GM12878 (cell line): ENCODE data around the gene ATXN1L. TPM values are rescaled to one million over a fixed set of nuclear protein-coding genes. Genes with fewer than 3 reads are reported as not detected.
A peak's percentile ranks its signal among the peaks of the same experiment; 100 is the strongest.

Experiments
- ATF7 ChIP-seq: fragments of 450-650 bp; IDR thresholded peaks from 2 replicates; pipeline ENCODE4 v1.6.1; 2016; ENCODE audit warnings: low read depth, mild to moderate bottlenecking
- BCL11A ChIP-seq: IDR thresholded peaks from 2 replicates; pipeline ENCODE4 v1.6.1; 2011; ENCODE audit warnings: low read depth, low read length
- BCLAF1 ChIP-seq: fragments of 450-650 bp; IDR thresholded peaks from 2 replicates; pipeline ENCODE4 v1.6.1; 2017; ENCODE audit warnings: antibody characterized with exemption, mild to moderate bottlenecking, moderate library complexity
- CBX3 ChIP-seq: fragments of 200-600 bp; sonication (generic); IDR thresholded peaks from 2 replicates; pipeline ENCODE4 v1.6.1; 2016; ENCODE audit warnings: low read depth, borderline replicate concordance
- CHD4 ChIP-seq: fragments of 200-600 bp; sonication (generic); IDR thresholded peaks from 2 replicates; pipeline ENCODE4 v1.6.1; 2016; ENCODE audit warnings: mild to moderate bottlenecking
- ETV6 ChIP-seq, 2 experiments: fragments of 450-650 bp in 1 of 2; IDR thresholded peaks in 1 of 2; conservative IDR thresholded peaks in 1 of 2; 2 replicates each; pipeline ENCODE4 v1.6.1; 2014; ENCODE audit warnings: antibody characterized with exemption in 1 of 2, borderline replicate concordance in 1 of 2, low read depth in 1 of 2, mild to moderate bottlenecking in 1 of 2, moderate library complexity in 1 of 2
- HCFC1 ChIP-seq: fragments of 150-350 bp; IDR thresholded peaks from 2 replicates; pipeline ENCODE4 v1.6.1; 2014; ENCODE audit warnings: low read length
- IKZF2 ChIP-seq, 2 experiments: fragments of 450-650 bp; IDR thresholded peaks; 2 replicates each; pipeline ENCODE4 v1.6.1; 2017; ENCODE audit warnings: mild to moderate bottlenecking in 2 of 2, moderate library complexity in 2 of 2
- IRF5 ChIP-seq: fragments of 450-650 bp; IDR thresholded peaks from 2 replicates; pipeline ENCODE4 v1.6.1; 2017; ENCODE audit warnings: borderline replicate concordance
- MTA2 ChIP-seq: fragments of 450-650 bp; IDR thresholded peaks from 2 replicates; pipeline ENCODE4 v1.6.1; 2016; ENCODE audit warnings: low read depth, mild to moderate bottlenecking, moderate library complexity
- NFYB ChIP-seq: IDR thresholded peaks from 2 replicates; pipeline ENCODE4 v1.6.1; 2011; ENCODE audit warnings: low read depth, mild to moderate bottlenecking, low read length, improper control_type of control experiment, moderate library complexity; ENCODE audit not compliant: insufficient read depth
- NR2C2 ChIP-seq: IDR thresholded peaks from 2 replicates; pipeline ENCODE4 v1.6.1; 2011; ENCODE audit warnings: borderline replicate concordance, low read depth; ENCODE audit not compliant: control insufficient read depth, insufficient read length
- RELB ChIP-seq: fragments of 450-650 bp; IDR thresholded peaks from 2 replicates; pipeline ENCODE4 v1.6.1; 2017; ENCODE audit warnings: low read depth, mild to moderate bottlenecking, moderate library complexity
- RUNX3 ChIP-seq: IDR thresholded peaks from 2 replicates; pipeline ENCODE4 v1.6.1; 2012; ENCODE audit warnings: low read length, inconsistent platforms
- SIX5 ChIP-seq: IDR thresholded peaks from 2 replicates; pipeline ENCODE4 v1.6.1; 2011; ENCODE audit warnings: mild to moderate bottlenecking, low read depth, low read length, moderate library complexity; ENCODE audit not compliant: severe bottlenecking
- SMARCA5 ChIP-seq: fragments of 450-650 bp; IDR thresholded peaks from 2 replicates; pipeline ENCODE4 v1.6.1; 2017; ENCODE audit warnings: mild to moderate bottlenecking
- STAT3 ChIP-seq: IDR thresholded peaks from 2 replicates; pipeline ENCODE4 v1.6.1; 2011; ENCODE audit warnings: low read depth, low read length, improper control_type of control experiment
- USF2 ChIP-seq: IDR thresholded peaks from 2 replicates; pipeline ENCODE4 v1.6.1; 2011; ENCODE audit warnings: low read depth, low read length, improper control_type of control experiment, borderline replicate concordance
- ZBTB11 ChIP-seq: fragments of 450-650 bp; formaldehyde crosslinking; IDR thresholded peaks from 2 replicates; pipeline ENCODE4 v1.5.0; 2022; ENCODE audit warnings: mild to moderate bottlenecking, missing genetic modification characterization
- polyA plus RNA-seq, 11 experiments: library from polyadenylated mRNA; depleted of rRNA in 4 of 11; unstranded in 6 of 11; stranded (reverse) in 5 of 11; fragments of >200 nt; fragmentation: Nextera tagmentation in 4 of 11; fragmentation: Illumina TruSeq in 1 of 11; extraction: Ambion mirVana in 4 of 11; extraction: Trizol in 1 of 11; gene quantifications; 1 replicate in 1 of 11; 2 replicates in 10 of 11; pipeline versions ENCODE4 v1.2.1 to v1.2.3, GENCODE V29; 2011 to 2016; ENCODE audit warnings: inconsistent platforms in 2 of 11, missing spikeins in 2 of 11, low read depth in 1 of 11
- total RNA-seq, 4 experiments: library from RNA; depleted of rRNA in 3 of 4; stranded (reverse); fragments of >200 nt in 3 of 4; fragmentation: Illumina TruSeq in 1 of 4; extraction: Trizol in 1 of 4; gene quantifications; 2 replicates each; pipeline versions ENCODE4 v1.2.1 to v1.2.3, GENCODE V29; 2013 to 2021

ATXN1L gene
- total and polyA plus RNA-seq, 10 of the 15 experiments (the other 5 are each of a cell fraction or from before 2014, with no cell fraction given) = 1.8 to 14.6 (median 9.2) TPM

- TF ChIP-seq BCLAF1 (0 out of 2 replicates have a peak, but pooled peaks have one; percentile 29), RUNX3 (peak; percentile 89), CBX3 (no peak), NR2C2 (no peak), CHD4 (no peak), RELB (peak; percentile 30; the same call in 1 of the 2 replicates), ZBTB11 (CRISPR knock-in tag) (no peak), IRF5 (peak; percentile 69; the same call in 1 of the 2 replicates), STAT3 (no peak), MTA2 (peak; percentile 39; the same call in 1 of the 2 replicates), HCFC1 (0 out of 2 replicates have a peak, but pooled peaks have one; percentile 10), IKZF2 (IDR thresholded peaks at IDR 0.05) (peak; percentile 62 to 72), ETV6 (conservative IDR thresholded peaks at IDR 0.05 in 1 of 2, IDR thresholded peaks at IDR 0.05 in 1 of 2; ENCODE audit: borderline replicate concordance in 1 of 2, low read depth in 1 of 2) (no peak), SMARCA5 (peak; percentile 95), USF2 (no peak), SIX5 (no peak), NFYB (no peak), BCL11A (no peak), ATF7 (peak; percentile 14; the same call in 1 of the 2 replicates)
These were observed 38.3 kb downstream of the ATXN1L start, which contains the start of gene ZNF821 (continued) for GRCh38 chr16:71883849-71884638.
